ENCODE data around the gene LOC128125822.

LOC128125822 gene

DNA sequence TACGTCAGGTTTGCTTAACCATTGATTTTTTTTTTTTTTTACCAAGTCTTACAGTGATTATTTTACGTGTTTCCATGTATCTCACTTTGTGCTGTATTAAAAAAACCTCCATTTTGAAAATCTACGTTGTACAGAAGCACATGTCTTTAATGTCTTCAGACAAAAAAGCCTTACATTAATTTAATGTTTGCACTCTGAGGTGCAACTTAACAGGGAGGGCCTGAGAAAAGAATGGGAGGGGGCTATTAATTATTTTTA lies 8.4 kb downstream of the LOC128125822 start:
- no TSS peak for BruUV-seq (replicated peaks)
- Histone ChIP-seq H3K4me2 (ENCODE audit: insufficient read depth, low read length) (no peak overlapping the region), H3K9ac (replicated peaks; ENCODE audit: extremely low read depth, insufficient read depth, low read length) (no peak overlapping the region), H3K4me3 (replicated peaks in 1 of 3; ENCODE audit: insufficient read depth in 1 of 3, low read depth in 1 of 3, low read length in 3 of 3) (no peak overlapping the region), H3K36me3 (ENCODE audit: control insufficient read depth in 2 of 2, extremely low read depth in 1 of 2, insufficient read depth in 2 of 2, low read length in 2 of 2) (peaks cover 8 to 40% of the 10 kb centered on the region in 2 experiments), H2AFZ (ENCODE audit: low read depth, low read length) (no peak overlapping the region), H3K4me1 (ENCODE audit: control insufficient read depth, extremely low read depth, insufficient read depth, low read length) (peaks cover under 1% of the 10 kb centered on the region), H3K27me3 (ENCODE audit: control insufficient read depth in 2 of 2, insufficient read depth in 2 of 2, low read length in 2 of 2) (no peaks in the 10 kb centered on the region), H3K79me2 (ENCODE audit: control insufficient read depth, insufficient read depth, low read length) (peaks cover 21% of the 10 kb centered on the region), H3K9me1 (replicated peaks; ENCODE audit: control insufficient read depth, extremely low read depth, insufficient read depth, low read length) (no peaks in the 10 kb centered on the region), H3K27ac (ENCODE audit: insufficient read depth, low read depth, low read length) (no peak overlapping the region), H4K20me1 (replicated peaks; ENCODE audit: control insufficient read depth, extremely low read depth, insufficient read depth, low read length) (peaks cover 6% of the 10 kb centered on the region), H3K9me3 (replicated peaks; ENCODE audit: control insufficient read depth, insufficient read depth, low read length) (no peaks in the 10 kb centered on the region)
- ChIA-PET POLR2A (no interaction called here), CTCF (no interaction called here)
- TF ChIP-seq GATA2 (IDR thresholded peaks at IDR 0.05; ENCODE audit: insufficient read depth, insufficient read length, low read depth, low read length) (no peak), MYC (IDR thresholded peaks at IDR 0.05; ENCODE audit: low read depth, low read length) (no peak), FOS (IDR thresholded peaks at IDR 0.05; ENCODE audit: borderline replicate concordance, insufficient read depth, low read length) (no peak), EZH2 (IDR thresholded peaks at IDR 0.05; ENCODE audit: borderline replicate concordance, low read depth, low read length, severe bottlenecking) (no peak), JUN (IDR thresholded peaks at IDR 0.05; ENCODE audit: borderline replicate concordance, insufficient read depth, insufficient read length, low read depth) (no peak), POLR2AphosphoS5 (IDR thresholded peaks at IDR 0.05; ENCODE audit: insufficient read depth, low read depth, low read length) (no peak), POLR2A (IDR thresholded peaks at IDR 0.05; ENCODE audit: low read depth, low read length) (no peak)
- TF ChIP-seq, protein P1, sequence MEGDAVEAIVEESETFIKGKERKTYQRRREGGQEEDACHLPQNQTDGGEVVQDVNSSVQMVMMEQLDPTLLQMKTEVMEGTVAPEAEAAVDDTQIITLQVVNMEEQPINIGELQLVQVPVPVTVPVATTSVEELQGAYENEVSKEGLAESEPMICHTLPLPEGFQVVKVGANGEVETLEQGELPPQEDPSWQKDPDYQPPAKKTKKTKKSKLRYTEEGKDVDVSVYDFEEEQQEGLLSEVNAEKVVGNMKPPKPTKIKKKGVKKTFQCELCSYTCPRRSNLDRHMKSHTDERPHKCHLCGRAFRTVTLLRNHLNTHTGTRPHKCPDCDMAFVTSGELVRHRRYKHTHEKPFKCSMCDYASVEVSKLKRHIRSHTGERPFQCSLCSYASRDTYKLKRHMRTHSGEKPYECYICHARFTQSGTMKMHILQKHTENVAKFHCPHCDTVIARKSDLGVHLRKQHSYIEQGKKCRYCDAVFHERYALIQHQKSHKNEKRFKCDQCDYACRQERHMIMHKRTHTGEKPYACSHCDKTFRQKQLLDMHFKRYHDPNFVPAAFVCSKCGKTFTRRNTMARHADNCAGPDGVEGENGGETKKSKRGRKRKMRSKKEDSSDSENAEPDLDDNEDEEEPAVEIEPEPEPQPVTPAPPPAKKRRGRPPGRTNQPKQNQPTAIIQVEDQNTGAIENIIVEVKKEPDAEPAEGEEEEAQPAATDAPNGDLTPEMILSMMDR (IDR thresholded peaks at IDR 0.05; ENCODE audit: extremely low read depth in 1 of 2, insufficient read depth in 1 of 2, low read depth in 1 of 2, low read length in 2 of 2) = no peak
- TF ChIP-seq, protein P2, sequence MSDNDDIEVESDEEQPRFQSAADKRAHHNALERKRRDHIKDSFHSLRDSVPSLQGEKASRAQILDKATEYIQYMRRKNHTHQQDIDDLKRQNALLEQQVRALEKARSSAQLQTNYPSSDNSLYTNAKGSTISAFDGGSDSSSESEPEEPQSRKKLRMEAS (IDR thresholded peaks at IDR 0.05; ENCODE audit: insufficient read depth, insufficient read length) = no peak
- DNase-seq (ENCODE audit: low read depth, low spot score) = no peak
- no peak for FAIRE-seq
- intact Hi-C loops (cut with micrococcal nuclease) (no loop called here), dilution Hi-C loops (cut with MboI; ENCODE audit: extremely low pct_ligation_motif_present, low sequenced_read_pairs) (no loop called here)

Measured in endothelial cell of umbilical vein (primary cell).